Measurements from ENCODE around the gene TMX1.

The TMX1 gene

DNA sequence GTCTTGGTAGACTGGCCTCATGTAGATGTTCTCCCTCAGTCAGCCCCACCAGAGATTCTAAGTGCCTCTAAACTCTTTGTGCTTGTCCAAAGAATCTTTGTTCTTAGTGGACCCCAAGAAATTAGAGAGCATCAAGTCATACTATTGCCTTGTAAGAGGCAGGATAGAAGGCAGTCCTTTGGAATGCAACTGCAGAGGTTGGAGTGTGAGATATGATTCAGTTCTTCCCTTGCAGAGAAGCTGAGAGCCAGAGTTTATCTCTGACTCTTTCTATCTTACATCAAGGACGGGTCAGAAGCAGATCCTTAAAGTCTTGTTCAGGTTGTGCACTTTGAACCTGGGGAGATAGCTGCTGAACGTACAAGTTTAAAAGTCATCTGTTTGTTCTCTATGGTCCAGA lies 21.1 kb downstream of the TMX1 start:
- Histone ChIP-seq H3K36me3 (peaks cover 26% of the 10 kb centered on the region), H3K4me3 (ENCODE audit: low read depth, low read length) (no peak overlapping the region), H3K27me3 (no peaks in the 10 kb centered on the region), H3K4me1 (no peaks in the 10 kb centered on the region), H3K9me3 (no peaks in the 10 kb centered on the region)
- DNase-seq = no peak
- TF ChIP-seq, protein P1, sequence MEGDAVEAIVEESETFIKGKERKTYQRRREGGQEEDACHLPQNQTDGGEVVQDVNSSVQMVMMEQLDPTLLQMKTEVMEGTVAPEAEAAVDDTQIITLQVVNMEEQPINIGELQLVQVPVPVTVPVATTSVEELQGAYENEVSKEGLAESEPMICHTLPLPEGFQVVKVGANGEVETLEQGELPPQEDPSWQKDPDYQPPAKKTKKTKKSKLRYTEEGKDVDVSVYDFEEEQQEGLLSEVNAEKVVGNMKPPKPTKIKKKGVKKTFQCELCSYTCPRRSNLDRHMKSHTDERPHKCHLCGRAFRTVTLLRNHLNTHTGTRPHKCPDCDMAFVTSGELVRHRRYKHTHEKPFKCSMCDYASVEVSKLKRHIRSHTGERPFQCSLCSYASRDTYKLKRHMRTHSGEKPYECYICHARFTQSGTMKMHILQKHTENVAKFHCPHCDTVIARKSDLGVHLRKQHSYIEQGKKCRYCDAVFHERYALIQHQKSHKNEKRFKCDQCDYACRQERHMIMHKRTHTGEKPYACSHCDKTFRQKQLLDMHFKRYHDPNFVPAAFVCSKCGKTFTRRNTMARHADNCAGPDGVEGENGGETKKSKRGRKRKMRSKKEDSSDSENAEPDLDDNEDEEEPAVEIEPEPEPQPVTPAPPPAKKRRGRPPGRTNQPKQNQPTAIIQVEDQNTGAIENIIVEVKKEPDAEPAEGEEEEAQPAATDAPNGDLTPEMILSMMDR (IDR thresholded peaks at IDR 0.05; ENCODE audit: low read depth, low read length) = no peak

DNA sequence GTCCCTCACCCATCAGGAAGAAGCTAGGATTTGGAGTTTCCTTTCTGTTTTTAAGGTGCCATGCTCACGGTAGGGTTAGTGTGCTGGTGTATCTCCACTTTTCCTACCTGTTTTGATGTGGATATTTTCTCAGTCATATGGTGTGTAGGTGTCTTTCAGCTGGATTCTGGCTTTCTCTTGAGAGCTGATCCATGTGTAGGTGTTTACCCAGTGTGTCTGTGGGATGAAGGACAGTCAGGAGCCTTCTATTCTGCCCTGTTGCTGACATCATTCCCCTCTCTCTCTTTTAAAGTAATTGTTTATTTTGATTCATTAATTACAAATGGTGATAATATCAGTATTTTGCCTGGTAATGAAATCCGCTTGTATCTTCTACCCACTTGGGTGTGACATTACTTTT lies 22.8 kb downstream of the TMX1 start:
- TF ChIP-seq, protein P1 (IDR thresholded peaks at IDR 0.05; ENCODE audit: low read depth, low read length) = no peak
- no peak for DNase-seq
- H3K4me3 ChIP-seq (ENCODE audit: low read depth, low read length) = no peak overlapping the region
- H3K4me1 ChIP-seq = no peaks in the 10 kb centered on the region
- H3K9me3 ChIP-seq = no peaks in the 10 kb centered on the region
- no peaks in the 10 kb centered on the region for H3K27me3 ChIP-seq
- H3K36me3 ChIP-seq = peaks cover 15% of the 10 kb centered on the region

DNA sequence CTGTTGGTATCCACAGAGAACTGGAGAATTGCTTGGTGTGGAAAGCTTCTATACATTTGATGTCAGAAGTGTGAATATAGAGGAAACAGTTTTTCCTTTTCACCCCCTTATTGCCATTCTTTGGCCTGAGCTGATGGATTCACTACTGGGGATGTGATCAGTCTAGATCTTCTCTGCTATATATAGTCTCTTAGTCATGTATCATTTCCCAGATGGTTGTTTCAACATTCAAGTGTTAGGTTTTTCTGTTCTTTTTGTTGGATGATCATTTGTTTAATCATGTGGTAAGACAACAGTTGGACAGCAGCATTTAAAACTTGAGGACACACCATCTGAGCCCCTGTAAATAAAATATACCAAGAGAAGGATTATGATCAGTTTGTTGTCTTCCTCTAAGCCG lies 29.6 kb downstream of the TMX1 start:
- no peaks in the 10 kb centered on the region for H3K27me3 ChIP-seq
- peaks cover 3% of the 10 kb centered on the region; the same call in 1 of the 2 replicates for H3K36me3 ChIP-seq
- no peak for DNase-seq
- TF ChIP-seq, protein P1 (IDR thresholded peaks at IDR 0.05; ENCODE audit: low read depth, low read length) = no peak
- H3K9me3 ChIP-seq = no peaks in the 10 kb centered on the region
- H3K4me1 ChIP-seq = no peaks in the 10 kb centered on the region
- H3K4me3 ChIP-seq (ENCODE audit: low read depth, low read length) = no peak overlapping the region

DNA sequence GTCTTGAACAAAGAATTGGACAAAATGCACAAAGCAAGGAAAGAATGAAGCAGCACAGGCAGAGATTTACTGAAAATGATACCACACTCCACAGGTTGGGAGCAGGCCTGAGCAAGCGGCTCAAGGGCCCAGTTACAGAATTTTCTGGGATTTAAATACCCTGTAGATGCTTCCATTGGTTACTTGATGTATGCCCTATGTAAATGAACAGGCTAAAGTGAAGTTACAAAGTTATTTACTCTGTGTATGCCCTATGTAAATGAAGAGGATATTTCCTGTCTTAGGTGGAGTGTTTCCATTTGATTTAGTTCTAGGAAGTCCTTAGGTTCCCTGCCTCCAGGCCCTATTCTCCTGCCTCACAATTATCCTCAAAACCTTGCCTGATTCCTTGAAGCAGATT lies 36.6 kb downstream of the TMX1 start:
- DNase-seq = no peak
- H3K4me3 ChIP-seq (ENCODE audit: low read depth, low read length) = no peak overlapping the region
- no peaks in the 10 kb centered on the region for H3K4me1 ChIP-seq
- H3K36me3 ChIP-seq = no peaks in the 10 kb centered on the region
- no peaks in the 10 kb centered on the region for H3K27me3 ChIP-seq
- H3K9me3 ChIP-seq = no peaks in the 10 kb centered on the region
- TF ChIP-seq, protein P1 (IDR thresholded peaks at IDR 0.05; ENCODE audit: low read depth, low read length) = no peak

DNA sequence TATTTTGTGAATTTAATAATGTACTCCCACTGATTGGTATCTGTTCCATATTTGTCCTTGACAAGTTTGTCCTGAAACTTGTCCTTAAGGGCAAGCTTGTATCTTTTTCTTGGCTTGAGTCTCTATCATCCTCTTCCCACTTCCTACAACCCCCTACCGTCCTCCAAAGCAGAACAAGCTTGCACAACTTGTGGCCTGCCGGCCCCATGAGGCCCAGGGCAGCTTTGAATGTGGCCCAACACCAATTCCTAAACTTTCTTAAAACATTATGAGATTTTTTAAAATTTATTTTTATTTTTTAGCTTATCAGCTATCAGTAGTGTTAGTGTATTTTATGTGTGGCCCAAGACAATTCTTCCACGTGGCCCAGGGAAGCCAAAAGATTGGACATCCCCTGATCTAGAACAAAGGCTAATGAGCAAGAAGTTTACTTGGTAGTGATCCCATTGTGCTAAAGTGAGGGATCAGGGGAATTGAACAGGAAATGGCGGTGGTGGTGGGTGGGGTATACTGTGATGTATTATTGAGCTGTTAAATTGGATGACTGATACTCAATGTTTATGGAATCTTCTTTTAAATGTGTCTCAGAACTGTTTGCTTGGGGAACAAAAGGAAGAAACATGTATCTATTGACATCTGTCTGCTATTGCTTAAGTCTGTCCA lies 37.8 kb downstream of the TMX1 start:
- Histone ChIP-seq H3K4me3 (ENCODE audit: low read depth, low read length) (no peak overlapping the region), H3K4me1 (no peaks in the 10 kb centered on the region), H3K36me3 (no peaks in the 10 kb centered on the region), H3K9me3 (no peaks in the 10 kb centered on the region), H3K27me3 (no peaks in the 10 kb centered on the region)
- TF ChIP-seq, protein P1 (IDR thresholded peaks at IDR 0.05; ENCODE audit: low read depth, low read length) = no peak
- DNase-seq = no peak

DNA sequence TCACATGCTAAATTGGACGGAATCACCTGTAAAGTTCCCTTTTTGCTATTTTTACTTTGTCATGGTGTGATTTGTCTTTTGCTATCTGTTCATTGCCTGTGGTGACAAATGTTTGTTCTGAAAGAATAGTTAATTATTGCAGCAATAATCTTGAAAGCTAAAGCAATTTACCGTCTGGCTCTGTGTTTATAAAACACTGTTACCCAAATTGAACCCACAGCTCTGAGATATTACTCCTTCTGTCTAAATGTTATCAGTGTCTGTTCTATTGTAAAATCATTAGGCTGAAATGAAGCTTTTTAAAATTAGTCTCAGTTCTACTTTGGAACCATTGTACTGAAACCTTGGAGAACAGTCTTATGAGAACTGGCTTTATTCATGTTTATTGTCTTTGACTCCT lies 42.5 kb downstream of the TMX1 start:
- DNase-seq = no peak
- Histone ChIP-seq H3K4me1 (no peaks in the 10 kb centered on the region), H3K4me3 (ENCODE audit: low read depth, low read length) (no peak overlapping the region), H3K9me3 (no peaks in the 10 kb centered on the region), H3K36me3 (no peaks in the 10 kb centered on the region), H3K27me3 (no peaks in the 10 kb centered on the region)
- TF ChIP-seq, protein P1 (IDR thresholded peaks at IDR 0.05; ENCODE audit: low read depth, low read length) = no peak

Data from BE2C (cell line).